ENCODE measurements around the gene TMEM158.

Gene TMEM158

GRCh38 chr3:45179163-45179562, 46.9 kb downstream of the TMEM158 start:
- H3K36me3 Mint-ChIP-seq: no peaks in the 10 kb centered on the region
- H3K4me3 Mint-ChIP-seq: no peak overlapping the region
- no peaks in the 10 kb centered on the region for H3K9me3 Mint-ChIP-seq (ENCODE audit: low read depth)
- H3K27ac Mint-ChIP-seq: no peak overlapping the region
- no peaks in the 10 kb centered on the region for H3K4me1 Mint-ChIP-seq (ENCODE audit: low read depth)
- peaks cover 3% of the 10 kb centered on the region for H3K27me3 Mint-ChIP-seq

- Mint-ChIP-seq H3K4me1 (ENCODE audit: low read depth) (no peaks in the 10 kb centered on the region), H3K27ac (no peak overlapping the region), H3K27me3 (peaks cover 3% of the 10 kb centered on the region), H3K9me3 (ENCODE audit: low read depth) (no peaks in the 10 kb centered on the region), H3K4me3 (no peak overlapping the region), H3K36me3 (no peaks in the 10 kb centered on the region)
These were observed 47.7 kb downstream of the TMEM158 start for GRCh38 chr3:45178183-45179023.

- Mint-ChIP-seq H3K36me3 (no peaks in the 10 kb centered on the region), H3K27me3 (peaks cover 3% of the 10 kb centered on the region), H3K27ac (no peak overlapping the region), H3K9me3 (ENCODE audit: low read depth) (no peaks in the 10 kb centered on the region), H3K4me3 (no peak overlapping the region), H3K4me1 (ENCODE audit: low read depth) (no peaks in the 10 kb centered on the region)
These were observed 49.2 kb downstream of the TMEM158 start for GRCh38 chr3:45176912-45177311.

Data from activated naive CD8-positive, alpha-beta T cell (primary cell).